B cell (primary cell): Measurements from ENCODE around the gene ADGRD2. TPM values are rescaled to one million over a fixed set of nuclear protein-coding genes. Genes with fewer than 3 reads are reported as not detected.

ENCODE experiments used
- ATAC-seq: fragments of 200-7000 bp; cut with Tn5 transposase; one replicate; pipeline ENCODE4 v1.10.0; 2021; ENCODE audit warnings: low read depth, mild to moderate bottlenecking, moderate number of reproducible peaks, moderate library complexity
- CTCF ChIA-PET: fragments of 350-600 bp; sonication (Branson Sonifier 250); formaldehyde crosslinking; loops from one replicate; lab custom pipeline; 2021; ENCODE audit warnings: antibody characterized with exemption, inconsistent platforms; lab: Charles Lee
- POLR2A ChIA-PET: fragments of 350-600 bp; sonication (Branson Sonifier 250); formaldehyde crosslinking; loops from one replicate; lab custom pipeline; 2021; ENCODE audit warnings: antibody characterized with exemption; lab: Charles Lee
- DNase-seq: peaks from one replicate; pipeline ENCODE4 v3.0.0; 2013
- H2AFZ ChIP-seq: 2 replicates; pipeline ENCODE4 v1.6.1; 2012; ENCODE audit warnings: mild to moderate bottlenecking, low read depth, low read length; ENCODE audit not compliant: insufficient read depth, poor library complexity, severe bottlenecking
- H3K27ac ChIP-seq, 2 donors: 1 replicate in 1 of 2; 2 replicates in 1 of 2; pipeline ENCODE4 v1.5.1; 2012 to 2013; ENCODE audit warnings: low read length in 2 of 2, mild to moderate bottlenecking in 2 of 2, moderate library complexity in 1 of 2
- H3K27me3 ChIP-seq, 4 experiments: fragments of 200-600 bp in 1 of 4; sonication (generic) in 1 of 4; replicated peaks in 1 of 4; 1 replicate in 2 of 4; 2 replicates in 2 of 4; pipeline versions ENCODE4 v1.6.1 to v1.7.0; 2013 to 2016; ENCODE audit warnings: low read length in 3 of 4, mild to moderate bottlenecking in 2 of 4, mixed read lengths in 1 of 4, moderate library complexity in 1 of 4; ENCODE audit not compliant: insufficient read depth in 4 of 4, control insufficient read depth in 3 of 4; ENCODE audit errors: control extremely low read depth in 1 of 4
- H3K36me3 ChIP-seq, 2 experiments: replicated peaks in 1 of 2; 1 replicate in 1 of 2; 2 replicates in 1 of 2; pipeline versions ENCODE4 v1.6.1 to v1.7.1; 2013; ENCODE audit warnings: low read length in 1 of 2; ENCODE audit not compliant: insufficient read depth in 2 of 2, control insufficient read depth in 1 of 2; ENCODE audit errors: control extremely low read depth in 1 of 2, extremely low read depth in 1 of 2
- H3K4me1 ChIP-seq, 2 donors: fragments of 200-600 bp in 1 of 2; sonication (generic) in 1 of 2; 1 replicate in 1 of 2; 2 replicates in 1 of 2; pipeline versions ENCODE4 v1.5.1 to v1.6.1; 2013 to 2017; ENCODE audit warnings: low read length in 2 of 2; ENCODE audit not compliant: control insufficient read depth in 2 of 2, insufficient read depth in 2 of 2
- H3K4me2 ChIP-seq: replicated peaks from 2 replicates; pipeline ENCODE3; 2012; ENCODE audit warnings: mild to moderate bottlenecking, low read depth, low read length; ENCODE audit not compliant: poor library complexity, severe bottlenecking
- H3K4me3 ChIP-seq, 5 experiments: fragments of 200-600 bp in 1 of 5; sonication (generic) in 1 of 5; 1 replicate in 3 of 5; 2 replicates in 2 of 5; pipeline versions ENCODE4 v1.5.1 to v1.7.0; 2011 to 2016; ENCODE audit warnings: low read length in 4 of 5, mild to moderate bottlenecking in 4 of 5, low read depth in 2 of 5, control low read depth in 1 of 5, moderate library complexity in 1 of 5; ENCODE audit not compliant: insufficient read depth in 1 of 5; ENCODE audit errors: control extremely low read depth in 1 of 5, extremely low read depth in 1 of 5
- H3K79me2 ChIP-seq: fragments of 200-600 bp; sonication (generic); one replicate; pipeline ENCODE4 v1.6.0; 2016; ENCODE audit warnings: low read length; ENCODE audit not compliant: control insufficient read depth, insufficient read depth
- H3K9ac ChIP-seq: fragments of 200-600 bp; sonication (generic); 2 replicates; pipeline ENCODE4 v1.6.1; 2017; ENCODE audit warnings: mild to moderate bottlenecking, low read length, moderate library complexity
- H3K9me3 ChIP-seq, 3 donors: one replicate each; pipeline versions ENCODE4 v1.6.1 to v1.7.1; 2013; ENCODE audit warnings: low read length in 2 of 3; ENCODE audit not compliant: control insufficient read depth in 2 of 3, insufficient read depth in 1 of 3; ENCODE audit errors: control extremely low read depth in 1 of 3
- H4K20me1 ChIP-seq: 2 replicates; pipeline ENCODE4 v1.6.0; 2012; ENCODE audit warnings: mild to moderate bottlenecking, low read length; ENCODE audit not compliant: insufficient read depth, control insufficient read depth, poor library complexity, severe bottlenecking
- H3K27ac Mint-ChIP-seq: one replicate; pipeline ENCODE4 v1.8.0; 2021; ENCODE audit warnings: mixed read lengths
- H3K27me3 Mint-ChIP-seq: one replicate; pipeline ENCODE4 v1.8.0; 2021; ENCODE audit warnings: mixed read lengths
- H3K4me1 Mint-ChIP-seq: one replicate; pipeline ENCODE4 v1.8.0; 2021; ENCODE audit warnings: mixed read lengths
- H3K4me3 Mint-ChIP-seq: one replicate; pipeline ENCODE4 v1.8.0; 2021; ENCODE audit warnings: mixed read lengths
- H3K9me3 Mint-ChIP-seq: one replicate; pipeline ENCODE4 v1.8.0; 2022; ENCODE audit warnings: mixed read lengths; ENCODE audit not compliant: insufficient read depth
- EZH2 ChIP-seq: IDR thresholded peaks from 2 replicates; pipeline ENCODE4 v1.6.1; 2012; ENCODE audit warnings: borderline replicate concordance, low read depth, mild to moderate bottlenecking, moderate library complexity, low read length; ENCODE audit not compliant: insufficient read depth, poor library complexity, severe bottlenecking
- WGBS: methylation state at CpG from one replicate; pipeline ENCODE4 v1.1.5; 2013; ENCODE audit warnings: missing lambda C conversion rate; ENCODE audit not compliant: insufficient coverage; 5-methylcytosine and 5-hydroxymethylcytosine counted together
- intact Hi-C: fragments of 100-400 bp; cut with micrococcal nuclease; formaldehyde crosslinking; loops from one replicate; pipeline ENCODE4 v1.10.0; 2022
- polyA plus RNA-seq: library from polyadenylated mRNA; depleted of rRNA; stranded (reverse); fragments of >200 nt; gene quantifications from 2 replicates; pipeline ENCODE4 v1.2.3, GENCODE V29; 2012
- total RNA-seq, 2 donors: library from RNA; stranded (reverse); fragments of 120-200 nt in 1 of 2; gene quantifications; 1 replicate in 1 of 2; 2 replicates in 1 of 2; pipeline versions ENCODE4 v1.2.3 to v1.2.4, GENCODE V29; 2013 to 2022
- TF ChIP-seq, protein P1 (sequence below): fragments of 200-600 bp; IDR thresholded peaks from one replicate; pipeline ENCODE4 v1.8.0; 2022; ENCODE audit warnings: antibody characterized with exemption, mild to moderate bottlenecking

ADGRD2 gene
- total and polyA plus RNA-seq, 2 donors (not counting 1 experiment from before 2014, with no cell fraction given) = not detected

DNA sequence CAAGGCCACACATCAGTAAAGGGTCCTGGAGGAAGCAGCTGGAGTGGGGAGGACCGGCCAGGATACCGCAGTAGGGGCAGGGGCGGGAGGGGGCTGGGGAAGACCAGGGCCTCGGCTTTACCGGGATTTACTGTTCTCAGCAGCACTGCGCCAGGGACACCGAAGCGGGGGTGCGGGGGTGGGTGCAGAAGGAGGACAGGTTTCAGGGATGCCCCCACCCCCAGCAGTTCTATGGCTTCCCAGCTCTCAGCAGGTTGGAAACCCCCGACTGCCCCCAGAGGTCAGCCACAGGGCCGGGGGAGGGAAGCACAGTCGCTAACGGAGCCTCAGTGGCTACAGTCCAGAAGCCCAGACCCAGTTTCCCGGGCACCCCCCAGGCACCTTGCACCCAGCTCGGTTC is 35.7 kb downstream of the ADGRD2 start:
- no peak overlapping the region for H3K9ac ChIP-seq
- intact Hi-C loops = no loop called here
- no peaks in the 10 kb centered on the region for H3K79me2 ChIP-seq
- no peaks in the 10 kb centered on the region for H3K27me3 ChIP-seq
- H3K4me1 Mint-ChIP-seq = no peaks in the 10 kb centered on the region
- ChIA-PET CTCF (no interaction called here), POLR2A (no interaction called here)
- no peak for ATAC-seq
- H2AFZ ChIP-seq = no peak overlapping the region
- no peak overlapping the region for H3K27ac Mint-ChIP-seq
- H3K9me3 ChIP-seq = peaks cover 0 to 10% (median 0%) of the 10 kb centered on the region in 3 donors
- H3K36me3 ChIP-seq = no peaks in the 10 kb centered on the region
- peaks cover 11% of the 10 kb centered on the region for H3K27me3 Mint-ChIP-seq
- no peak overlapping the region for H3K4me3 ChIP-seq
- 87% methylated on average over 8 of the region's 15 CpGs for WGBS
- H3K9me3 Mint-ChIP-seq = no peaks in the 10 kb centered on the region
- TF ChIP-seq, protein P1, sequence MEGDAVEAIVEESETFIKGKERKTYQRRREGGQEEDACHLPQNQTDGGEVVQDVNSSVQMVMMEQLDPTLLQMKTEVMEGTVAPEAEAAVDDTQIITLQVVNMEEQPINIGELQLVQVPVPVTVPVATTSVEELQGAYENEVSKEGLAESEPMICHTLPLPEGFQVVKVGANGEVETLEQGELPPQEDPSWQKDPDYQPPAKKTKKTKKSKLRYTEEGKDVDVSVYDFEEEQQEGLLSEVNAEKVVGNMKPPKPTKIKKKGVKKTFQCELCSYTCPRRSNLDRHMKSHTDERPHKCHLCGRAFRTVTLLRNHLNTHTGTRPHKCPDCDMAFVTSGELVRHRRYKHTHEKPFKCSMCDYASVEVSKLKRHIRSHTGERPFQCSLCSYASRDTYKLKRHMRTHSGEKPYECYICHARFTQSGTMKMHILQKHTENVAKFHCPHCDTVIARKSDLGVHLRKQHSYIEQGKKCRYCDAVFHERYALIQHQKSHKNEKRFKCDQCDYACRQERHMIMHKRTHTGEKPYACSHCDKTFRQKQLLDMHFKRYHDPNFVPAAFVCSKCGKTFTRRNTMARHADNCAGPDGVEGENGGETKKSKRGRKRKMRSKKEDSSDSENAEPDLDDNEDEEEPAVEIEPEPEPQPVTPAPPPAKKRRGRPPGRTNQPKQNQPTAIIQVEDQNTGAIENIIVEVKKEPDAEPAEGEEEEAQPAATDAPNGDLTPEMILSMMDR = no peak
- DNase-seq = no peak
- H3K4me2 ChIP-seq = no peak overlapping the region
- H4K20me1 ChIP-seq = no peaks in the 10 kb centered on the region
- no peak overlapping the region for H3K4me3 Mint-ChIP-seq
- no peak overlapping the region for H3K27ac ChIP-seq
- H3K4me1 ChIP-seq = no peaks in the 10 kb centered on the region

DNA sequence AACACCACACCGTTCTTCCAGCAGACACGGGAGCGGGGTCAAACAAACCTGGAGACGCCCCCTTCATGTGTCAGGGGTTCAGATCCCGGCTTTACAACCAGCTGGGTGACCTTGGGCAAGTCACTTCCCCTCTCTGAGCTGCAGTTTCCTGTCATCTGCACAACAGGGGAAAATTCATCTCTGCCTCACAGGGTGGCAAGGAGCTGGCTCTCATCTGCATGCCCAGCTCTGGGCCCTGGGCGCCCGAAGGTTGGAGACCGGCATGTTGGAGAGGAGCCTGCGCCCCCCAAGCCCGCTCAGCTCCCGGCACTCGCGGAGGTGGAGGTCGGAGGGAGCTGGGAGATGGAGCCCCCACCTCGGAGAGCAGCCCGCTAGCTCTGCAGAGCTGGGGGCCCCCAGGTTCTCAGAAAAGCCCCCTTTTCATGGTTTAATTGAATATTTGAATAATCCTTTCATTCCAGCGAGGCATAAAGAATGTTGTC is 36.6 kb downstream of the ADGRD2 start:
- H3K27ac ChIP-seq = no peak overlapping the region
- H3K4me3 Mint-ChIP-seq = no peak overlapping the region
- peaks cover 15% of the 10 kb centered on the region for H3K27me3 Mint-ChIP-seq
- WGBS = 75% methylated on average over 16 of the region's 17 CpGs
- no peaks in the 10 kb centered on the region for H3K9me3 Mint-ChIP-seq
- no peak for DNase-seq
- no peaks in the 10 kb centered on the region for H3K36me3 ChIP-seq
- TF ChIP-seq, protein P1 = no peak
- TF ChIP-seq EZH2 = no peak
- H3K4me1 Mint-ChIP-seq = no peaks in the 10 kb centered on the region
- no peaks in the 10 kb centered on the region for H4K20me1 ChIP-seq
- intact Hi-C loops = no loop called here
- ChIA-PET POLR2A (no interaction called here), CTCF (no interaction called here)
- H3K4me3 ChIP-seq = no peak overlapping the region
- peaks cover 0 to 10% (median 0%) of the 10 kb centered on the region in 3 donors for H3K9me3 ChIP-seq
- no peak for ATAC-seq
- H3K27ac Mint-ChIP-seq = no peak overlapping the region
- no peaks in the 10 kb centered on the region for H3K79me2 ChIP-seq
- no peaks in the 10 kb centered on the region for H3K27me3 ChIP-seq
- no peaks in the 10 kb centered on the region for H3K4me1 ChIP-seq
- no peak overlapping the region for H3K4me2 ChIP-seq
- no peak overlapping the region for H2AFZ ChIP-seq
- H3K9ac ChIP-seq = no peak overlapping the region
